Measurements from ENCODE around the gene PRUNE1. TPM values are rescaled to one million over a fixed set of nuclear protein-coding genes. Genes with fewer than 3 reads are reported as not detected.
A peak's percentile ranks its signal among the peaks of the same experiment; 100 is the strongest.

The PRUNE1 gene
- total RNA-seq, 2 experiments from 2014 or later, result 18.8 to 20.8 TPM

DNA sequence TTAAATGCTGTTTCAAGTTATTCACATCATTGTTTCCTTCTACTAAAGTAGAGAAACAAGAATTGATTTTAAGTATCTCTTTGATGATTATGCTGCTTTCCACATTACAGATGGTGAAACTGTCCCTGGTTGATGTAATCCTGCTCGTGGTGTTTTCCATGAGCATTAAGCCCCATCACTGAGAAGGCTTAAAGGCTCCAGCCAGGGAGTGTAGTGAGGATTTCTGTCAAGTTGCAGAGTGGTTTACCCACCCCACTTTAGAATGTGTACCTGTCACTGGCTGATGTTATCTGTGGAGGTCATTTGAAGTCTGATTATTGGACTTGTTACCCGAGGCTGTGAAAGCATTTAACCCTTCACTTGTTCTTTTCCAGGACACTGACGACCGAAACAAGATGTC is 46.5 kb upstream of the PRUNE1 start:
- TF ChIP-seq EZH2phosphoT487 (IDR thresholded peaks at IDR 0.05; ENCODE audit: borderline replicate concordance, low read depth, low read length), result no peak
- TF ChIP-seq, protein P1, sequence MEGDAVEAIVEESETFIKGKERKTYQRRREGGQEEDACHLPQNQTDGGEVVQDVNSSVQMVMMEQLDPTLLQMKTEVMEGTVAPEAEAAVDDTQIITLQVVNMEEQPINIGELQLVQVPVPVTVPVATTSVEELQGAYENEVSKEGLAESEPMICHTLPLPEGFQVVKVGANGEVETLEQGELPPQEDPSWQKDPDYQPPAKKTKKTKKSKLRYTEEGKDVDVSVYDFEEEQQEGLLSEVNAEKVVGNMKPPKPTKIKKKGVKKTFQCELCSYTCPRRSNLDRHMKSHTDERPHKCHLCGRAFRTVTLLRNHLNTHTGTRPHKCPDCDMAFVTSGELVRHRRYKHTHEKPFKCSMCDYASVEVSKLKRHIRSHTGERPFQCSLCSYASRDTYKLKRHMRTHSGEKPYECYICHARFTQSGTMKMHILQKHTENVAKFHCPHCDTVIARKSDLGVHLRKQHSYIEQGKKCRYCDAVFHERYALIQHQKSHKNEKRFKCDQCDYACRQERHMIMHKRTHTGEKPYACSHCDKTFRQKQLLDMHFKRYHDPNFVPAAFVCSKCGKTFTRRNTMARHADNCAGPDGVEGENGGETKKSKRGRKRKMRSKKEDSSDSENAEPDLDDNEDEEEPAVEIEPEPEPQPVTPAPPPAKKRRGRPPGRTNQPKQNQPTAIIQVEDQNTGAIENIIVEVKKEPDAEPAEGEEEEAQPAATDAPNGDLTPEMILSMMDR (conservative IDR thresholded peaks at IDR 0.05; ENCODE audit: low read length), result no peak
- Histone ChIP-seq H3K36me3 (ENCODE audit: insufficient read depth, low read length) (peaks cover 95% of the 10 kb centered on the region), H3K4me3 (ENCODE audit: low read depth, low read length, poor library complexity, severe bottlenecking) (no peak overlapping the region), H3K4me1 (ENCODE audit: insufficient read depth, low read length, poor library complexity, severe bottlenecking) (no peaks in the 10 kb centered on the region), H3K4me2 (ENCODE audit: low read length) (no peak overlapping the region), H2AFZ (ENCODE audit: low read length) (no peak overlapping the region), H3K9me2 (ENCODE audit: insufficient read depth, low read length) (no peaks in the 10 kb centered on the region), H3K27ac (ENCODE audit: low read depth, low read length, poor library complexity, severe bottlenecking) (no peak overlapping the region), H3K79me2 (ENCODE audit: insufficient read depth, low read depth, low read length) (no peaks in the 10 kb centered on the region), H3K9me3 (ENCODE audit: low read length) (no peaks in the 10 kb centered on the region), H4K20me1 (ENCODE audit: insufficient read depth, low read length) (no peaks in the 10 kb centered on the region)
- ChIA-PET POLR2A (no interaction called here), CTCF (ENCODE audit: unreplicated experiment) (no interaction called here)
- no TSS peak for BruUV-seq (replicated peaks)
- DNase-seq (ENCODE audit: low spot score), result no peak
- intact Hi-C loops (cut with micrococcal nuclease; ENCODE audit: unreplicated experiment), result no loop called here

DNA sequence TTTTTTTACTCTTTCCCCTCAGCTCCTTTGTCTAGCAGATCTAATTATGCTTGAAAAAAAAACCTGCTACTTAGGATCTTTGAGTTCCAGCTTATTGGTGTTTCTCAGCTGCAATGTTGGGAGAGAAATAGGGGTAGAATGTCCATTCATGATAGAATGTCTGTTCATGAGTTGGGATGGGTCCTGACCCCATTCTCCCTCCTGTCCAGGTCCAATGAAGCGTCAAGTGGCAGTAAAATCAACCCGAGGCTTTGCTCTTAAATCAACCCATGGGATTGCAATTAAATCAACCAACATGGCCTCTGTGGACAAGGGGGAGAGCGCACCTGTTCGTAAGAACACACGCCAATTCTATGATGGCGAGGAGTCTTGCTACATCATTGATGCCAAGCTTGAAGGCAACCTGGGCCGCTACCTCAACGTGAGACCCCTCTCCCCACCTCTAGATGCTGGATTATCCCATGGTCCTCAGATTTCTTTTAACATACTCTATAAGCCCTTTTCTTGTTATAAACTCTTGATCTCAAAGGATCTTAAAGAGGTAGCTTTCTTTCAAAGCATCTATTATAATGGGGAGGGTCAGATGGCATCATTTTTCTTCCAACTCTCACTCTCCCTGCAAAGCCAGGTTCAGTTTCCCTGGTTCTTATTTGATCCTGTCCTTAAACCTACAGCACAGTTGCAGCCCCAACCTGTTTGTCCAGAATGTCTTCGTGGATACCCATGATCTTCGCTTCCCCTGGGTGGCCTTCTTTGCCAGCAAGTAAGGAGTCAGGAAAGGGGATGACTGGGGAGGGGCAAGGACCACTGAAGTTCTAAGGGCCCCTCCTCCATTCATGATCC is 44.7 kb upstream of the PRUNE1 start:
- Histone ChIP-seq H3K36me3 (ENCODE audit: insufficient read depth, low read length) (peaks cover 98% of the 10 kb centered on the region), H3K79me2 (ENCODE audit: insufficient read depth, low read depth, low read length) (no peaks in the 10 kb centered on the region), H3K9me3 (ENCODE audit: low read length) (no peaks in the 10 kb centered on the region), H3K27ac (ENCODE audit: low read depth, low read length, poor library complexity, severe bottlenecking) (no peak overlapping the region), H3K9me2 (ENCODE audit: insufficient read depth, low read length) (no peaks in the 10 kb centered on the region), H2AFZ (ENCODE audit: low read length) (no peak overlapping the region), H4K20me1 (ENCODE audit: insufficient read depth, low read length) (no peaks in the 10 kb centered on the region), H3K4me1 (ENCODE audit: insufficient read depth, low read length, poor library complexity, severe bottlenecking) (no peaks in the 10 kb centered on the region), H3K4me2 (ENCODE audit: low read length) (no peak overlapping the region), H3K4me3 (ENCODE audit: low read depth, low read length, poor library complexity, severe bottlenecking) (no peak overlapping the region)
- POLR2A ChIA-PET, result interaction anchor here (1.3 kb wide), 1 partner anchor 10 kb away, joined by 4 read pairs; no protein-coding TSS in a partner anchor
- BruUV-seq (replicated peaks), result no TSS peak
- intact Hi-C loops (cut with micrococcal nuclease; ENCODE audit: unreplicated experiment), result no loop called here
- CTCF ChIA-PET (ENCODE audit: unreplicated experiment), result no interaction called here
- DNase-seq (ENCODE audit: low spot score), result no peak
- TF ChIP-seq EZH2phosphoT487 (IDR thresholded peaks at IDR 0.05; ENCODE audit: borderline replicate concordance, low read depth, low read length), result no peak
- TF ChIP-seq, protein P1 (conservative IDR thresholded peaks at IDR 0.05; ENCODE audit: low read length), result no peak

DNA sequence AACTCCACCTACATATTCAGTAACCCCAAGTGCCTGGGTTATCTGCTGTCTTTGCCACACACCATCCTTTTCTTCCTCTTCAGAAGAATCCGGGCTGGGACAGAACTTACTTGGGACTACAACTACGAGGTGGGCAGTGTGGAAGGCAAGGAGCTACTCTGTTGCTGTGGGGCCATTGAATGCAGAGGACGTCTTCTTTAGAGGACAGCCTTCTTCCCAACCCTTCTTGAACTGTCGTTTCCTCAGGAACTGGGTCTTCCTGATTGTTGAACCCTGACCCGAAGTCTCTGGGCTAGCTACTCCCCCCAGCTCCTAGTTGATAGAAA is 44.1 kb upstream of the PRUNE1 start:
- BruUV-seq (replicated peaks), result TSS peak; percentile 24
- TF ChIP-seq, protein P1 (conservative IDR thresholded peaks at IDR 0.05; ENCODE audit: low read length), result no peak
- no peak for TF ChIP-seq EZH2phosphoT487 (IDR thresholded peaks at IDR 0.05; ENCODE audit: borderline replicate concordance, low read depth, low read length)
- Histone ChIP-seq H3K4me3 (ENCODE audit: low read depth, low read length, poor library complexity, severe bottlenecking) (no peak overlapping the region), H2AFZ (ENCODE audit: low read length) (no peak overlapping the region), H3K27ac (ENCODE audit: low read depth, low read length, poor library complexity, severe bottlenecking) (no peak overlapping the region), H3K4me1 (ENCODE audit: insufficient read depth, low read length, poor library complexity, severe bottlenecking) (no peaks in the 10 kb centered on the region), H3K79me2 (ENCODE audit: insufficient read depth, low read depth, low read length) (no peaks in the 10 kb centered on the region), H3K9me3 (ENCODE audit: low read length) (no peaks in the 10 kb centered on the region), H3K4me2 (ENCODE audit: low read length) (no peak overlapping the region), H4K20me1 (ENCODE audit: insufficient read depth, low read length) (no peaks in the 10 kb centered on the region), H3K36me3 (ENCODE audit: insufficient read depth, low read length) (peaks cover 97% of the 10 kb centered on the region), H3K9me2 (ENCODE audit: insufficient read depth, low read length) (no peaks in the 10 kb centered on the region)
- ChIA-PET POLR2A (interaction anchor here (1.3 kb wide), 1 partner anchor 10 kb away, joined by 4 read pairs; no protein-coding TSS in a partner anchor), CTCF (ENCODE audit: unreplicated experiment) (no interaction called here)
- DNase-seq (ENCODE audit: low spot score), result no peak
- intact Hi-C loops (cut with micrococcal nuclease; ENCODE audit: unreplicated experiment), result no loop called here

Measured in OCI-LY7 (cell line).